ENCODE results near the gene RSAD2. TPM values are rescaled to one million over a fixed set of nuclear protein-coding genes. Genes with fewer than 3 reads are reported as not detected.

RSAD2 gene
- polyA plus RNA-seq, 1 donor (not counting 4 experiments of a cell fraction or from before 2014, with no cell fraction given): 1.7 TPM

DNA sequence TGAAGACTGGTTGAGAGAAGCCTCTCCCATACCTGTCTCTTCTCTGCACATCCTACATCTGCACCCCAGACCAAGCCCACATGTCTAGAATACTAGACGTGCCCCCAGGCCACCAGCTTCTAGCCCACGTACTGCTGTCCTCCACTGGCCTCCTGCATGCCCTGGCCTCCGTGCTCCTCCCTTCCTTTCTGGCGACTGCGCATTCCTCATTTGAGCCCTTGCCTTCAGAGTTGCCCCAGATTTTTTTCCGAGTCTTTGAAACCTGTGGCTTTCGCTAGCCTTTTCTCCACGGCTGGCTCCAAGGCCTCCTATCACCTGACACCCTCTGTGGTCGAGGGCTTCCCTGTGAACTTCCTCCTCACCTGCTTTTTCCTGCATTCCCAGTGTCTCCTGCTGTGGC lies 50.9 kb downstream of the RSAD2 start:
- Histone ChIP-seq H3K36me3 (ENCODE audit: control insufficient read depth in 2 of 2, extremely low read depth in 1 of 2, insufficient read depth in 2 of 2, low read length in 2 of 2) (no peaks in the 10 kb centered on the region), H3K9me3 (ENCODE audit: control insufficient read depth, low read depth, low read length) (no peaks in the 10 kb centered on the region), H3K4me3 (ENCODE audit: control insufficient read depth in 2 of 3, extremely low read depth in 1 of 3, insufficient read depth in 2 of 3, low read depth in 1 of 3, low read length in 3 of 3) (no peak overlapping the region), H3K79me2 (ENCODE audit: control insufficient read depth, insufficient read depth, low read length) (no peaks in the 10 kb centered on the region), H4K20me1 (ENCODE audit: control insufficient read depth, extremely low read depth, insufficient read depth, low read length) (no peaks in the 10 kb centered on the region), H3K9ac (ENCODE audit: control insufficient read depth, extremely low read depth, insufficient read depth, low read length) (no peak overlapping the region), H3K9me1 (ENCODE audit: control insufficient read depth, extremely low read depth, insufficient read depth, low read length) (no peaks in the 10 kb centered on the region), H3K27ac (ENCODE audit: control insufficient read depth, insufficient read depth, low read length) (no peak overlapping the region), H3K27me3 (ENCODE audit: control insufficient read depth, extremely low read depth, insufficient read depth, low read length) (no peaks in the 10 kb centered on the region), H3K4me2 (ENCODE audit: control insufficient read depth, extremely low read depth, insufficient read depth, low read depth, low read length) (no peak overlapping the region), H3K4me1 (ENCODE audit: control insufficient read depth, extremely low read depth, insufficient read depth, low read length) (no peaks in the 10 kb centered on the region), H2AFZ (ENCODE audit: control insufficient read depth, low read length) (no peak overlapping the region)
- no peak for TF ChIP-seq EZH2 (IDR thresholded peaks at IDR 0.05; ENCODE audit: low read length)
- TF ChIP-seq, protein P1, sequence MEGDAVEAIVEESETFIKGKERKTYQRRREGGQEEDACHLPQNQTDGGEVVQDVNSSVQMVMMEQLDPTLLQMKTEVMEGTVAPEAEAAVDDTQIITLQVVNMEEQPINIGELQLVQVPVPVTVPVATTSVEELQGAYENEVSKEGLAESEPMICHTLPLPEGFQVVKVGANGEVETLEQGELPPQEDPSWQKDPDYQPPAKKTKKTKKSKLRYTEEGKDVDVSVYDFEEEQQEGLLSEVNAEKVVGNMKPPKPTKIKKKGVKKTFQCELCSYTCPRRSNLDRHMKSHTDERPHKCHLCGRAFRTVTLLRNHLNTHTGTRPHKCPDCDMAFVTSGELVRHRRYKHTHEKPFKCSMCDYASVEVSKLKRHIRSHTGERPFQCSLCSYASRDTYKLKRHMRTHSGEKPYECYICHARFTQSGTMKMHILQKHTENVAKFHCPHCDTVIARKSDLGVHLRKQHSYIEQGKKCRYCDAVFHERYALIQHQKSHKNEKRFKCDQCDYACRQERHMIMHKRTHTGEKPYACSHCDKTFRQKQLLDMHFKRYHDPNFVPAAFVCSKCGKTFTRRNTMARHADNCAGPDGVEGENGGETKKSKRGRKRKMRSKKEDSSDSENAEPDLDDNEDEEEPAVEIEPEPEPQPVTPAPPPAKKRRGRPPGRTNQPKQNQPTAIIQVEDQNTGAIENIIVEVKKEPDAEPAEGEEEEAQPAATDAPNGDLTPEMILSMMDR (optimal IDR thresholded peaks at IDR 0.05 in 1 of 3, IDR thresholded peaks at IDR 0.05 in 1 of 3, conservative IDR thresholded peaks at IDR 0.05 in 1 of 3; ENCODE audit: extremely low read depth in 1 of 3, insufficient read depth in 2 of 3, low read length in 3 of 3): no peak
- FAIRE-seq: no peak
- no peak for DNase-seq (ENCODE audit: low read depth, low spot score)
- dilution Hi-C loops (cut with MboI; ENCODE audit: extremely low pct_ligation_motif_present, low sequenced_read_pairs): no loop called here

DNA sequence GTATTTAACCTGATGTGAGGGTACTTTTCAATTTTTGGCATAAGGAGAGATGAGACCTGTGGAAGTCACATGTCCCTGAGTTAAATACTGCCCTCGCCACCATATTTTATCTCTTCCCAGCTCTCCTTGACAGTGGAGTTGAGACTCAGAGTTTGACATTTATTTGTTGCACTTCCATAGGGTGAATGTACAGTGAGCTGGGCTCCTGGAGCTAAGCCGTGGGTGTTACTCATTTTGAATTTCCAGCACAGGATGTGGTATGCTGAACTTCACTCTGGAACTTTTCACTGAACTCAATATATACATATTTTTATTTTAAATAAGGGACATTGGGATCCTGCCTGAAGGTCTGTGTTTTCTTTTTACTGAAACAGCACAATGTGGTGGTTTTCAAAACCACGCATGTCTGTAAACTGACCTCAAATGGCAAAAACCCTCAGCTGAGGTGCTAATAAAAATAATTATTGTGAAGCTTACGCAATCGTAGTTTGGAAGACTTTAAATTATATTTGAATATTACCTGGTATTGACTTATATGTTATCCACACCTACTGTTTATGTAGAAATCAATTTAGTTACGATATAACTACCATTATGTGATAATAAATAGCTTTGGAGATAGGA lies 51.7 kb downstream of the RSAD2 start:
- no peak overlapping the region for H3K27ac ChIP-seq (ENCODE audit: control insufficient read depth, insufficient read depth, low read length)
- no peaks in the 10 kb centered on the region for H3K4me1 ChIP-seq (ENCODE audit: control insufficient read depth, extremely low read depth, insufficient read depth, low read length)
- no peak overlapping the region for H3K4me2 ChIP-seq (ENCODE audit: control insufficient read depth, extremely low read depth, insufficient read depth, low read depth, low read length)
- TF ChIP-seq EZH2 (IDR thresholded peaks at IDR 0.05; ENCODE audit: low read length): no peak
- TF ChIP-seq, protein P1 (optimal IDR thresholded peaks at IDR 0.05 in 1 of 3, IDR thresholded peaks at IDR 0.05 in 1 of 3, conservative IDR thresholded peaks at IDR 0.05 in 1 of 3; ENCODE audit: extremely low read depth in 1 of 3, insufficient read depth in 2 of 3, low read length in 3 of 3): no peak
- no peak overlapping the region for H3K9ac ChIP-seq (ENCODE audit: control insufficient read depth, extremely low read depth, insufficient read depth, low read length)
- no peak overlapping the region for H2AFZ ChIP-seq (ENCODE audit: control insufficient read depth, low read length)
- no peak for DNase-seq (ENCODE audit: low read depth, low spot score)
- H3K9me3 ChIP-seq (ENCODE audit: control insufficient read depth, low read depth, low read length): no peaks in the 10 kb centered on the region
- FAIRE-seq: no peak
- H4K20me1 ChIP-seq (ENCODE audit: control insufficient read depth, extremely low read depth, insufficient read depth, low read length): no peaks in the 10 kb centered on the region
- H3K36me3 ChIP-seq (ENCODE audit: control insufficient read depth in 2 of 2, extremely low read depth in 1 of 2, insufficient read depth in 2 of 2, low read length in 2 of 2): no peaks in the 10 kb centered on the region
- no peaks in the 10 kb centered on the region for H3K9me1 ChIP-seq (ENCODE audit: control insufficient read depth, extremely low read depth, insufficient read depth, low read length)
- H3K79me2 ChIP-seq (ENCODE audit: control insufficient read depth, insufficient read depth, low read length): no peaks in the 10 kb centered on the region
- no peak overlapping the region for H3K4me3 ChIP-seq (ENCODE audit: control insufficient read depth in 2 of 3, extremely low read depth in 1 of 3, insufficient read depth in 2 of 3, low read depth in 1 of 3, low read length in 3 of 3)
- dilution Hi-C loops (cut with MboI; ENCODE audit: extremely low pct_ligation_motif_present, low sequenced_read_pairs): no loop called here
- H3K27me3 ChIP-seq (ENCODE audit: control insufficient read depth, extremely low read depth, insufficient read depth, low read length): no peaks in the 10 kb centered on the region

All from keratinocyte (primary cell).